ENCODE results near the gene WNT5B. TPM values are rescaled to one million over a fixed set of nuclear protein-coding genes. Genes with fewer than 3 reads are reported as not detected.
A peak's percentile ranks its signal among the peaks of the same experiment; 100 is the strongest.

WNT5B gene
- total and polyA plus RNA-seq, 9 of the 15 experiments (the other 6 are each of a cell fraction or from before 2014, with no cell fraction given), result 0.42 to 16.8 (median 5.4) TPM

- POLR2A ChIA-PET, result interaction anchor here (0.6 kb wide), 1 partner anchor 12 kb away, joined by 3 read pairs; no protein-coding TSS in a partner anchor
- WGBS (ENCODE audit: insufficient coverage, low coverage, missing lambda C conversion rate), result 36% methylated on average over 20 of the region's 46 CpGs
- peak; percentile 55; the same call in 1 of the 2 replicates for TF ChIP-seq CTBP1 (IDR thresholded peaks at IDR 0.05; ENCODE audit: borderline replicate concordance)
- TF ChIP-seq CREM (IDR thresholded peaks at IDR 0.05; ENCODE audit: low read depth), result 0 out of 2 replicates have a peak, but pooled peaks have one; percentile 22
- TF ChIP-seq, protein P1, sequence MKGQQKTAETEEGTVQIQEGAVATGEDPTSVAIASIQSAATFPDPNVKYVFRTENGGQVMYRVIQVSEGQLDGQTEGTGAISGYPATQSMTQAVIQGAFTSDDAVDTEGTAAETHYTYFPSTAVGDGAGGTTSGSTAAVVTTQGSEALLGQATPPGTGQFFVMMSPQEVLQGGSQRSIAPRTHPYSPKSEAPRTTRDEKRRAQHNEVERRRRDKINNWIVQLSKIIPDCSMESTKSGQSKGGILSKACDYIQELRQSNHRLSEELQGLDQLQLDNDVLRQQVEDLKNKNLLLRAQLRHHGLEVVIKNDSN (CRISPR knock-in tag; IDR thresholded peaks at IDR 0.05), result no peak
- TF ChIP-seq CBX5 (IDR thresholded peaks at IDR 0.05; ENCODE audit: borderline replicate concordance, low read depth), result 0 out of 2 replicates have a peak, but pooled peaks have one; percentile 10
- TF ChIP-seq TOE1 (IDR thresholded peaks at IDR 0.05; ENCODE audit: borderline replicate concordance), result peak; percentile 20; the same call in 1 of the 2 replicates
- no peak for TF ChIP-seq TOE1 (CRISPR knock-in tag; IDR thresholded peaks at IDR 0.05; ENCODE audit: borderline replicate concordance, low read depth)
- peak; percentile 54 for TF ChIP-seq CCNT2 (IDR thresholded peaks at IDR 0.05; ENCODE audit: borderline replicate concordance, extremely low read depth, insufficient read length, low read depth, low read length)
- TF ChIP-seq NCOA6 (IDR thresholded peaks at IDR 0.05), result peak; percentile 72
- TF ChIP-seq, protein P2, sequence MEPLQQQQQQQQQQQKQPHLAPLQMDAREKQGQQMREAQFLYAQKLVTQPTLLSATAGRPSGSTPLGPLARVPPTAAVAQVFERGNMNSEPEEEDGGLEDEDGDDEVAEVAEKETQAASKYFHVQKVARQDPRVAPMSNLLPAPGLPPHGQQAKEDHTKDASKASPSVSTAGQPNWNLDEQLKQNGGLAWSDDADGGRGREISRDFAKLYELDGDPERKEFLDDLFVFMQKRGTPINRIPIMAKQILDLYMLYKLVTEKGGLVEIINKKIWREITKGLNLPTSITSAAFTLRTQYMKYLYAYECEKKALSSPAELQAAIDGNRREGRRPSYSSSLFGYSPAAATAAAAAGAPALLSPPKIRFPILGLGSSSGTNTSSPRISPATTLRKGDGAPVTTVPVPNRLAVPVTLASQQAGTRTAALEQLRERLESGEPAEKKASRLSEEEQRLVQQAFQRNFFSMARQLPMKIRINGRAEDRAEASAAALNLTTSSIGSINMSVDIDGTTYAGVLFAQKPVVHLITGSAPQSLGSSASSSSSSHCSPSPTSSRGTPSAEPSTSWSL (CRISPR knock-in tag; IDR thresholded peaks at IDR 0.05; ENCODE audit: borderline replicate concordance), result no peak
- TF ChIP-seq ATF7 (IDR thresholded peaks at IDR 0.05), result 0 out of 2 replicates have a peak, but pooled peaks have one; percentile 23
- TF ChIP-seq HNRNPLL (IDR thresholded peaks at IDR 0.05; ENCODE audit: low read depth, low read length, poor library complexity, severe bottlenecking), result peak; percentile 28
- peak; percentile 63 for TF ChIP-seq ARID1B (IDR thresholded peaks at IDR 0.05)
- TF ChIP-seq BRD4 (IDR thresholded peaks at IDR 0.05), result no peak
- TF ChIP-seq, protein P3, sequence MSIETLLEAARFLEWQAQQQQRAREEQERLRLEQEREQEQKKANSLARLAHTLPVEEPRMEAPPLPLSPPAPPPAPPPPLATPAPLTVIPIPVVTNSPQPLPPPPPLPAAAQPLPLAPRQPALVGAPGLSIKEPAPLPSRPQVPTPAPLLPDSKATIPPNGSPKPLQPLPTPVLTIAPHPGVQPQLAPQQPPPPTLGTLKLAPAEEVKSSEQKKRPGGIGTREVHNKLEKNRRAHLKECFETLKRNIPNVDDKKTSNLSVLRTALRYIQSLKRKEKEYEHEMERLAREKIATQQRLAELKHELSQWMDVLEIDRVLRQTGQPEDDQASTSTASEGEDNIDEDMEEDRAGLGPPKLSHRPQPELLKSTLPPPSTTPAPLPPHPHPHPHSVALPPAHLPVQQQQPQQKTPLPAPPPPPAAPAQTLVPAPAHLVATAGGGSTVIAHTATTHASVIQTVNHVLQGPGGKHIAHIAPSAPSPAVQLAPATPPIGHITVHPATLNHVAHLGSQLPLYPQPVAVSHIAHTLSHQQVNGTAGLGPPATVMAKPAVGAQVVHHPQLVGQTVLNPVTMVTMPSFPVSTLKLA (conservative IDR thresholded peaks at IDR 0.05), result peak in 1 of 2 experiments; percentile 58; a peak in 2 of 4 replicates
- peak in 1 of 2 experiments; percentile 34; a peak in 1 of 4 replicates for TF ChIP-seq NRF1 (conservative IDR thresholded peaks at IDR 0.05 in 1 of 2, IDR thresholded peaks at IDR 0.05 in 1 of 2)
- peak; percentile 73 for TF ChIP-seq ZEB2 (IDR thresholded peaks at IDR 0.05)
These were observed 33.9 kb downstream of the WNT5B start for GRCh38 chr12:1662761-1663439.

More at GRCh38 chr12:1662761-1663439, 33.9 kb downstream of the WNT5B start:
- no TSS peak for BruUV-seq (replicated peaks)
- Histone ChIP-seq H3K27ac (ENCODE audit: extremely low read depth, low read depth, low read length) (peak overlapping the region; percentile 77), H2AFZ (ENCODE audit: low read depth, low read length) (peak overlapping the region; percentile 76), H4K20me1 (replicated peaks; ENCODE audit: control insufficient read depth, insufficient read depth, low read length) (no peaks in the 10 kb centered on the region), H3K4me3 (peak overlapping the region; percentile 43), H3K9ac (ENCODE audit: insufficient read depth in 1 of 2, low read depth in 2 of 2, low read length in 2 of 2) (peak overlapping the region; percentile 59 to 90), H3K4me2 (ENCODE audit: insufficient read depth, low read length) (peak overlapping the region; percentile 78), H3K9me3 (replicated peaks; ENCODE audit: control insufficient read depth, insufficient read depth, low read depth, low read length) (peaks cover 2% of the 10 kb centered on the region; the same call in 1 of the 2 replicates), H3K9me1 (ENCODE audit: control insufficient read depth, insufficient read depth, low read length) (no peaks in the 10 kb centered on the region), H3K79me2 (ENCODE audit: control insufficient read depth, insufficient read depth, low read length) (no peaks in the 10 kb centered on the region), H3K4me1 (replicated peaks in 1 of 2; ENCODE audit: control insufficient read depth in 2 of 2, insufficient read depth in 2 of 2, low read length in 2 of 2) (peaks cover 19 to 24% of the 10 kb centered on the region in 2 experiments), H3K36me3 (ENCODE audit: control insufficient read depth, insufficient read depth, low read length) (no peaks in the 10 kb centered on the region), H3K27me3 (ENCODE audit: control insufficient read depth in 2 of 2, insufficient read depth in 2 of 2, low read length in 2 of 2) (no peaks in the 10 kb centered on the region)
- peak; percentile 67 for ATAC-seq
- intact Hi-C loops (cut with micrococcal nuclease) (no loop called here), in situ Hi-C loops (cut with MboI) (no loop called here)
- peak; percentile 67 to 82 (median 78) for DNase-seq (ENCODE audit: extremely low read depth in 1 of 4, low spot score in 3 of 4)
- no peak for FAIRE-seq
- CTCF ChIA-PET (ENCODE audit: low intra/inter-chr PET ratio), result no interaction called here

Data from K562 (cell line).